Breast epithelium (tissue), 3 donors: ENCODE data around the gene LEMD3. TPM values are rescaled to one million over a fixed set of nuclear protein-coding genes. Genes with fewer than 3 reads are reported as not detected.

Experiments
- total RNA-seq, 3 donors: library from RNA; depleted of rRNA; stranded (reverse); fragments of >200 nt; gene quantifications; one replicate each; pipeline ENCODE4 v1.1.0, GENCODE V29; 2016

Gene LEMD3
- total RNA-seq, 3 donors from 2014 or later, result 31.0 to 69.4 (median 36.4) TPM

Other genes with a start within 250 kb of the LEMD3 start
- gene WIF1, start 48.3 kb upstream of the LEMD3 start, total RNA-seq, result 10 to 100 TPM in 2 of 3 donors, not detected in 1; 23.4 to 25.9 TPM
- 10 to 100 TPM; 35.0 to 59.8 (median 51.8) TPM for gene MSRB3, start 109.1 kb downstream of the LEMD3 start, total RNA-seq